DND-41 (cell line): ENCODE measurements around the gene PPID.

Experiments used
- ATAC-seq: fragments of 200-7000 bp; cut with Tn5 transposase; 3 replicates; pipeline ENCODE4 v1.9.1; 2021; ENCODE audit warnings: low read depth; ENCODE audit not compliant: insufficient read depth
- DNase-seq: peaks from one replicate; pipeline ENCODE4 v3.0.0-alpha.2; 2020
- H2AFZ ChIP-seq: 2 replicates; pipeline ENCODE4 v1.6.0; 2012; ENCODE audit warnings: low read depth, low read length
- H3K27ac ChIP-seq: 2 replicates; pipeline ENCODE4 v1.5.1; 2012; ENCODE audit warnings: low read length, inconsistent platforms
- H3K27me3 ChIP-seq: fragments of 200-600 bp; sonication (generic); 2 replicates; pipeline ENCODE4 v1.6.0; 2012; ENCODE audit warnings: low read length, mild to moderate bottlenecking, inconsistent platforms; ENCODE audit not compliant: insufficient read depth, poor library complexity
- H3K36me3 ChIP-seq: 2 replicates; pipeline ENCODE4 v1.5.1; 2012; ENCODE audit warnings: low read length, inconsistent platforms; ENCODE audit not compliant: insufficient read depth
- H3K4me1 ChIP-seq: 2 replicates; pipeline ENCODE4 v1.5.1; 2012; ENCODE audit warnings: mild to moderate bottlenecking, low read length; ENCODE audit not compliant: insufficient read depth
- H3K4me2 ChIP-seq: 2 replicates; pipeline ENCODE4 v1.6.0; 2012; ENCODE audit warnings: mild to moderate bottlenecking, moderate library complexity, low read length, inconsistent platforms; ENCODE audit not compliant: insufficient read depth
- H3K4me3 ChIP-seq, 2 experiments: fragments of 200-600 bp in 1 of 2; shearing (Covaris generic) in 1 of 2; 2 replicates each; pipeline ENCODE4 v1.5.1; 2012 to 2016; ENCODE audit warnings: inconsistent platforms in 2 of 2, low read length in 2 of 2, mild to moderate bottlenecking in 2 of 2, low read depth in 1 of 2, moderate library complexity in 1 of 2
- H3K79me2 ChIP-seq: 2 replicates; pipeline ENCODE4 v1.6.0; 2012; ENCODE audit warnings: low read length, inconsistent platforms; ENCODE audit not compliant: insufficient read depth
- H3K9ac ChIP-seq: 2 replicates; pipeline ENCODE4 v1.6.0; 2012; ENCODE audit warnings: low read depth, mild to moderate bottlenecking, inconsistent platforms, low read length, moderate library complexity
- H3K9me3 ChIP-seq: 2 replicates; pipeline ENCODE4 v1.5.1; 2012; ENCODE audit warnings: low read length, moderate library complexity, mild to moderate bottlenecking, inconsistent platforms; ENCODE audit not compliant: insufficient read depth, severe bottlenecking
- H4K20me1 ChIP-seq: 2 replicates; pipeline ENCODE4 v1.6.0; 2012; ENCODE audit warnings: low read length; ENCODE audit not compliant: insufficient read depth
- EZH2 ChIP-seq: IDR thresholded peaks from 3 replicates; pipeline ENCODE4 v1.6.1; 2012; ENCODE audit warnings: borderline replicate concordance, low read depth, mild to moderate bottlenecking, moderate library complexity, low read length, inconsistent platforms; ENCODE audit not compliant: severe bottlenecking
- TF ChIP-seq, protein P1 (sequence below): IDR thresholded peaks from 2 replicates; pipeline ENCODE4 v1.5.1; 2012; ENCODE audit warnings: borderline replicate concordance, low read length, moderate library complexity, mild to moderate bottlenecking; ENCODE audit not compliant: poor library complexity, severe bottlenecking; ENCODE audit errors: extremely low read depth

Gene PPID

DNA sequence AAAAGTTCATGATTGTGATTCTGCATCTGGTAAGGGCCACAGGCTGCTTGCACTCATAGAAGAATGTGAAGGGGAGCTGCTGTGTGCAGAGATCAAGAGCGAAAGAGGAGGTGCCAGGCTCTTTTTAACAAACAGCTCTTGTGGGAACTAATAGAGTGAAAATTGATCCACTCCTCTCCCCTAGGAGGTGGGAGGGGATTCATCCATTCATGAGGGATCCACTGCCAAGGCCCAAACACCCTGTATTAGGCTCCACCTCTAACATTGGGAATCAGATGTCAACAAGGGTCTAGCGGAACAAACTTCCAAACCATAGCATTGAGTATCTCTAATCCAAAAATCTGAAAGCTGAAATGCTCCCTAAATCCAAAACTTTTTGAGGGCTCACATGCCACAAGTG lies 16.4 kb upstream of the PPID start:
- H3K79me2 ChIP-seq = no peaks in the 10 kb centered on the region
- no peaks in the 10 kb centered on the region for H3K9me3 ChIP-seq
- no peaks in the 10 kb centered on the region for H3K27me3 ChIP-seq
- no peak overlapping the region for H3K4me2 ChIP-seq
- no peak for TF ChIP-seq EZH2
- TF ChIP-seq, protein P1, sequence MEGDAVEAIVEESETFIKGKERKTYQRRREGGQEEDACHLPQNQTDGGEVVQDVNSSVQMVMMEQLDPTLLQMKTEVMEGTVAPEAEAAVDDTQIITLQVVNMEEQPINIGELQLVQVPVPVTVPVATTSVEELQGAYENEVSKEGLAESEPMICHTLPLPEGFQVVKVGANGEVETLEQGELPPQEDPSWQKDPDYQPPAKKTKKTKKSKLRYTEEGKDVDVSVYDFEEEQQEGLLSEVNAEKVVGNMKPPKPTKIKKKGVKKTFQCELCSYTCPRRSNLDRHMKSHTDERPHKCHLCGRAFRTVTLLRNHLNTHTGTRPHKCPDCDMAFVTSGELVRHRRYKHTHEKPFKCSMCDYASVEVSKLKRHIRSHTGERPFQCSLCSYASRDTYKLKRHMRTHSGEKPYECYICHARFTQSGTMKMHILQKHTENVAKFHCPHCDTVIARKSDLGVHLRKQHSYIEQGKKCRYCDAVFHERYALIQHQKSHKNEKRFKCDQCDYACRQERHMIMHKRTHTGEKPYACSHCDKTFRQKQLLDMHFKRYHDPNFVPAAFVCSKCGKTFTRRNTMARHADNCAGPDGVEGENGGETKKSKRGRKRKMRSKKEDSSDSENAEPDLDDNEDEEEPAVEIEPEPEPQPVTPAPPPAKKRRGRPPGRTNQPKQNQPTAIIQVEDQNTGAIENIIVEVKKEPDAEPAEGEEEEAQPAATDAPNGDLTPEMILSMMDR = no peak
- no peaks in the 10 kb centered on the region for H3K36me3 ChIP-seq
- no peak overlapping the region for H3K4me3 ChIP-seq
- no peak overlapping the region for H3K27ac ChIP-seq
- ATAC-seq (no peak), DNase-seq (no peak)
- no peaks in the 10 kb centered on the region for H3K4me1 ChIP-seq
- no peak overlapping the region for H2AFZ ChIP-seq
- H4K20me1 ChIP-seq = no peaks in the 10 kb centered on the region
- H3K9ac ChIP-seq = no peak overlapping the region

DNA sequence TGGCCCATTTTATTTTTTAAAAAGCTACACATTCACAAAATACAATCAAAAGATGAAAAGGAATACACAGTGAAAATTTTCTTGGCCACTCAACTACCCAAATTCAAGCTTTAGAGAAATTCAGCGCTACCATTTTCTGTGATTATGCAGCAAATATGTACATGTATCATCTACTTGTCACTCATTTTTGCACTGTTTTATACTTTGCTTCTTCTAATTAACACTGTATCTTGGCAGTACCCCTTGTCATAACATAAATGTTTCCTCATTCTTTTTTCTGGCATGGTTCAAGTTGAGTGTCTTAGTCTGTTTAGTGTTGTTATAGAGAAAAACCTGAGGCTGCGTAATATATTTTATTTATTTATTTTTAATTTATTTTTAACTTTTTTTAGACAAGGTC lies 15.7 kb upstream of the PPID start:
- Histone ChIP-seq H4K20me1 (no peaks in the 10 kb centered on the region), H3K9ac (no peak overlapping the region), H3K4me2 (no peak overlapping the region), H3K4me3 (no peak overlapping the region), H3K79me2 (no peaks in the 10 kb centered on the region), H3K27ac (no peak overlapping the region), H2AFZ (no peak overlapping the region), H3K9me3 (no peaks in the 10 kb centered on the region), H3K36me3 (no peaks in the 10 kb centered on the region), H3K4me1 (no peaks in the 10 kb centered on the region), H3K27me3 (no peaks in the 10 kb centered on the region)
- no peak for DNase-seq
- TF ChIP-seq EZH2 = no peak
- TF ChIP-seq, protein P1 = no peak
- ATAC-seq = no peak

DNA sequence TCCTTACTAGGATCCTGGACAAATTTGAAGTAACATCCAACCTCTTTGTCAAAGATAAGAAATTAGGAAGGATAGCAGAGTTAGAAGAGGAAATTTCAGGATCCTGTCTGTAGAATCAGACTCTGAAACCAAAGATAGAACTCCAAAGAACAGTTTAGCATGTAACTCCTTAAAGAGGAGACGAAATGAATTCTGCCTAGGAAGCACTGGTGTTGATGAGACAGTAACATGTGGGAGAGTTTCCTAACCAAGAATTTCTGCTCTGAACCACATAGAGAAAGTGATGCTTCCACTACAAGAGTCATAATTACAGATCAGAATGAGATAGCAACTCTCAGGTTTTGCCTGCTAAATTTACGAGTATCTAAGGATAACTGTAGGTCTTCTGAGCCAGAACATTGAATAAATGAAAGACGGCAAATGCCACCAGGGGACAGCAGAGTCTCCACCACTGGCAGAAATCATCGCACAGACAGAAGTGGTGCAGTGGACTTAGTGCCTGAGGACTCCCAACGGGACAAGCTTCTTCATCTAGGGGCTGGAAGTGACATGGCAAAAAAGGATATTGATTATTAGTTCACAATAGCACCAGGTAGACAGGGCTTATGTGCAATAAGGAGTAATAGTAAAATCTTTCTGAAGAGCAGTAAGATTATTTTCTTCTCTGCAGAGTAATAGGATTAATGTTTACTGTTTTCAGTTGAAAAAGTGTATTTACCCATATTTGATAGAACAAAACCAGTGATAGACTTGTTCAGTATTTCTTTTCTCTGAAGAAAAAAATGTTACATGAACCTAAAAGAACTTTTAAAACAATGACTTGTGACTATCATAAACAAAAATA lies 6.7 kb upstream of the PPID start:
- Histone ChIP-seq H3K9me3 (no peaks in the 10 kb centered on the region), H2AFZ (no peak overlapping the region)
- no peak for ATAC-seq

More for the DNA sequence above, 6.7 kb upstream of the PPID start:
- Histone ChIP-seq H3K27me3 (peaks cover 11% of the 10 kb centered on the region), H4K20me1 (no peaks in the 10 kb centered on the region), H3K4me3 (no peak overlapping the region), H3K4me1 (no peaks in the 10 kb centered on the region), H3K27ac (no peak overlapping the region), H3K36me3 (no peaks in the 10 kb centered on the region), H3K9ac (no peak overlapping the region), H3K4me2 (no peak overlapping the region), H3K79me2 (no peaks in the 10 kb centered on the region)
- no peak for TF ChIP-seq EZH2
- TF ChIP-seq, protein P1 = peak; percentile 46
- DNase-seq = no peak
